Measurements from ENCODE around the gene FLT1. TPM values are rescaled to one million over a fixed set of nuclear protein-coding genes. Genes with fewer than 3 reads are reported as not detected.

The FLT1 gene
- total and polyA plus RNA-seq, 9 donors, result 5.8 to 31.4 (median 9.9) TPM

DNA sequence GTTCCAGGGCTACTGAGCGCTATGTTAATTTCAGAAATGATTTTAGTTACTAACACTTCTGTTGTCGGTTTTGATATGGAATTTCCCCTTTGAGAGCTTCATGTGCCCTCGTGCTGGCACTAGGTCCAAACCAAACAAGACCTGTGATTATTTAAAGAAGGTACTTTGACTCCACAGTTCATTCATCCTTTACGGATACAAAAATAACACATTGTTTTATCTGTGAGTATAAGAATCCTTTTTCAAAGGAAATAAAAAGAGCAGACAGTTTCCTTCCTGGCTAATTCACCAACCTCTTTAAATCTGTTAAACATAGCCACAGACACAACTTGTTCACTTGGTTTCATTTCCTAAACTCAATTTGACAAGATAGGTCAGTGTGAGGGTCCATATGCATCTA is 141.2 kb downstream of the FLT1 start:
- Histone ChIP-seq H3K27me3 (no peaks in the 10 kb centered on the region), H3K27ac (no peak overlapping the region), H3K4me3 (no peak overlapping the region), H3K36me3 (no peaks in the 10 kb centered on the region), H3K9me3 (no peaks in the 10 kb centered on the region), H3K4me1 (ENCODE audit: insufficient read depth) (no peaks in the 10 kb centered on the region)
- no peak for DNase-seq
- 74 to 89% (median 79%) methylated on average over 4 of the region's 4 CpGs for WGBS, 3 donors
- intact Hi-C loops (cut with DNase I), result loop anchor here in 1 of 4 donors (2.0 kb wide), 1 partner anchor 23 kb away; no protein-coding TSS in a partner anchor
- TF ChIP-seq CTCF (IDR thresholded peaks at IDR 0.05) (no peak), EP300 (IDR thresholded peaks at IDR 0.05) (no peak), POLR2A (IDR thresholded peaks at IDR 0.05) (no peak)

DNA sequence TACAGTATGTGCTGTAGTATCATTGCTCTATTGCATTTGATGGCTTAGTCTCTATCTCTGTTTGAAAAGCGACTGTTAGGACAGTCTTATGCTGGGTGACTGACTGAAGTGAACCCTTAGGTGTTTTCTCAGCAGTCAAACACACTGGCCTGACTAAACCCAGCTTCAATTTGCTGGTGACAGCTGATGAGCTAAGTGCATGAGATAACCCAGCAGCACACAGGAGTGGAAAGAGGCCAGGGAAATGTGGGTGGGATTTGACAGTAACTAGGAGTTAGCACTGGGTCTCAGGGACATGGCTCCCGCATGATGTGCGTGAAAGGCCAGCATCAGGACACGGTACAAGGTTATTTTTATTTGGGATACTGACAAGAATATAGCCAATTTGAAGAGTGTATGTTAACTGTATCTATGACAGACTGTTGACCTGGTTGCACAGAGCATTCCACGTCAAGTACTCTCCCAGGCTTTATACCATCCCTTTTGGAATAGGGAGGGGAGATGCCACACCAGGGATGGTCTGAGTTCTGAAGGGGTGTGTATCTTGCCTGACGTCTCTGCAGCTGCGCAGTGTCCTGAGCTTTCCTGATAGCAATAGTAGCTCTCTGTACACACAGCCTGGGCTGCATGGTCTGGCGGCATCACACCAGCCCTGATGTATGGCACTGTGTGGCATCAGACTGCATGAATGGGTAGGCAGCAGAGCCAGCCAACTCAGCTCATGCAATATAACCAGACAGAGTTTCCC is 144.8 kb downstream of the FLT1 start:
- 60 to 69% (median 60%) methylated on average over 8 of the region's 8 CpGs for WGBS, 3 donors
- H3K4me3 ChIP-seq, result no peak overlapping the region
- intact Hi-C loops (cut with DNase I), result no loop called here
- H3K36me3 ChIP-seq, result no peaks in the 10 kb centered on the region
- no peak overlapping the region for H3K27ac ChIP-seq
- no peaks in the 10 kb centered on the region for H3K9me3 ChIP-seq
- TF ChIP-seq CTCF (IDR thresholded peaks at IDR 0.05), result no peak
- no peak for TF ChIP-seq POLR2A (IDR thresholded peaks at IDR 0.05)
- no peak for TF ChIP-seq EP300 (IDR thresholded peaks at IDR 0.05)
- DNase-seq, result no peak
- no peaks in the 10 kb centered on the region for H3K4me1 ChIP-seq (ENCODE audit: insufficient read depth)
- no peaks in the 10 kb centered on the region for H3K27me3 ChIP-seq

DNA sequence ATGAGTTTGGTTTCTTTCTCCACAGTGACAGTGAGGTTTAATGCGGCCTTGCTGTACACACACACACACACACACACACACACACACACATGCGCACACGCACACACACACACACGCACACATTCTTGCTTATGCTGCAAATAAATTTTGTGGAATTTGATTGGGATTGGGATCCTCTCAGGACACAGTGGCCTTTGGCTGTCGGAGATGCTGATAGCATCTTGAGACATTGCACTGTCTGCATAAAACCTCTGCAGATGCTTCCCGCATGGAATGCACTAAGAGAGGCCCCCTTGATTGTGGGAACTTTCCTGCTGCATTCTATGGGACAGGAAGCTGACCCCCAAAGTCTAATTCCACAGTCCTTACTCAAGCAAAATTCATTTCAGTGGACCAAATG is 145.6 kb downstream of the FLT1 start:
- TF ChIP-seq CTCF (IDR thresholded peaks at IDR 0.05) (no peak), EP300 (IDR thresholded peaks at IDR 0.05) (no peak), POLR2A (IDR thresholded peaks at IDR 0.05) (no peak)
- Histone ChIP-seq H3K27ac (no peak overlapping the region), H3K36me3 (no peaks in the 10 kb centered on the region), H3K4me3 (no peak overlapping the region), H3K27me3 (no peaks in the 10 kb centered on the region), H3K9me3 (no peaks in the 10 kb centered on the region), H3K4me1 (ENCODE audit: insufficient read depth) (no peaks in the 10 kb centered on the region)
- intact Hi-C loops (cut with DNase I), result no loop called here
- DNase-seq, result no peak
- 67 to 73% (median 67%) methylated on average over 6 of the region's 6 CpGs for WGBS, 3 donors

DNA sequence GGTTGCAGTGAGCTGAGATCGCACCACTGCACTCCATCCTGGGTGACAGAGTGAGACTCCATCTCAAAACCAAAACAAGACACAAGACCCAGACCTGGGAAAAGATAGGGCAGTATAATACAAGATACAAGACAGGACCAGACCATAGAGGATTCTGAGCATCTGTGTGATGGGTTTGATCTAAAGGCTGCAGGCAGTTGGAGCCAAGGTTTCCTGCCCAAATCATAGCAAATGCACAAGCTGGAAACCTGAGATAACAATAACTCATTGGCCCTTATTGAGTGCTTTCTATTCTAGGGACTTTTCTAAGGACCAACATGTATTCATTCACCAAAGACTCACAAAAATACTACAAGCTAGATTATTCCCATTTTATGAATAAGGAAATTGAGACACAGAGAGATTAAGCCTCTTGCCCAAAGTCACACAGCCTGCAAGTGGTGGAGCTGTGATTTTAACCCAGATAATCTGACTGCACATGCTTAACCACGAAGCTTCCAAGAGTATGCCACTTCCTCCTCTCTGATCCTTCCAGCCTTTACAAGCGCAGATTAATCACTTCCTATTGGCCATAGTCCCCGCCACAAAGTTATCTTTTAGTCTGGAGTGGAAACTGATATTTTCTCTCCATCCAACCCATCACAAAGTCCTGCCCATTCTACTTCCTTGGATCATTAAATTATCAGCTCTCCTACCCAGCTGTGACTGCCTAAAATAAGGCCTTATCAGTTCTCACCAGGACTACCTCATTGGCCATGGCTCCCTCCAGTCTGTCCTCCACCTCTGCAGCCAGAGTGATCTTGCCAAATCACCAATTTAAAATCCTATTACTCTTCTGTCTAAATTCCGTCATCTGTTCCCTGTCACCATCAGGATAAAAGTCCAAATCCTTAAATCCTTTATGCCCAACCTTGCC is 147.2 kb downstream of the FLT1 start:
- H3K4me1 ChIP-seq (ENCODE audit: insufficient read depth), result no peaks in the 10 kb centered on the region
- no peak overlapping the region for H3K4me3 ChIP-seq
- H3K27me3 ChIP-seq, result no peaks in the 10 kb centered on the region
- no peaks in the 10 kb centered on the region for H3K9me3 ChIP-seq
- 78 to 88% (median 86%) methylated on average over 5 of the region's 5 CpGs for WGBS, 3 donors
- no peaks in the 10 kb centered on the region for H3K36me3 ChIP-seq
- TF ChIP-seq EP300 (IDR thresholded peaks at IDR 0.05), result no peak
- DNase-seq, result no peak
- H3K27ac ChIP-seq, result no peak overlapping the region
- intact Hi-C loops (cut with DNase I), result no loop called here
